Activated CD8-positive, alpha-beta T cell treated with anti-CD3 and anti-CD28 coated beads for 36 hours (primary cell): ENCODE results near the gene ALCAM. TPM values are rescaled to one million over a fixed set of nuclear protein-coding genes. Genes with fewer than 3 reads are reported as not detected.

Experiments
- ATAC-seq: fragments of 200-7000 bp; cut with Tn5 transposase; one replicate; pipeline ENCODE4 v1.10.0; 2021; ENCODE audit warnings: mild to moderate bottlenecking, moderate library complexity
- CTCF ChIA-PET: fragments of 350-600 bp; sonication (Branson Sonifier 250); formaldehyde crosslinking; loops from one replicate; lab custom pipeline; 2021; ENCODE audit warnings: antibody characterized with exemption; lab: Charles Lee
- POLR2A ChIA-PET: fragments of 350-600 bp; sonication (Branson Sonifier 250); formaldehyde crosslinking; loops from one replicate; lab custom pipeline; 2021; ENCODE audit warnings: antibody characterized with exemption; lab: Charles Lee
- DNase-seq: peaks from one replicate; pipeline ENCODE4 v3.0.0-alpha.2; 2020
- H3K27ac Mint-ChIP-seq: one replicate; pipeline ENCODE4 v1.8.0; 2021; ENCODE audit warnings: mild to moderate bottlenecking, mixed read lengths
- H3K27me3 Mint-ChIP-seq: one replicate; pipeline ENCODE4 v1.8.0; 2021; ENCODE audit warnings: mixed read lengths
- H3K36me3 Mint-ChIP-seq: one replicate; pipeline ENCODE4 v1.8.0; 2021; ENCODE audit warnings: low read depth, mixed read lengths
- H3K4me1 Mint-ChIP-seq: one replicate; pipeline ENCODE4 v1.8.0; 2021; ENCODE audit warnings: low read depth, mixed read lengths
- H3K4me3 Mint-ChIP-seq: one replicate; pipeline ENCODE4 v1.8.0; 2021; ENCODE audit warnings: mild to moderate bottlenecking, moderate library complexity, mixed read lengths
- H3K9me3 Mint-ChIP-seq: one replicate; pipeline ENCODE4 v1.8.0; 2021; ENCODE audit warnings: mixed read lengths
- intact Hi-C: fragments of 100-400 bp; cut with micrococcal nuclease; formaldehyde crosslinking; loops from one replicate; pipeline ENCODE4 v1.10.0; 2022
- total RNA-seq, 2 experiments: library from RNA; stranded (reverse); gene quantifications; one replicate each; pipeline ENCODE4 v1.2.3, GENCODE V29; 2021
- TF ChIP-seq, protein P1 (sequence below): fragments of 200-600 bp; IDR thresholded peaks from one replicate; pipeline ENCODE4 v1.8.0; 2022; ENCODE audit warnings: antibody characterized with exemption, mild to moderate bottlenecking

ALCAM gene
- total RNA-seq, 2 experiments from 2014 or later, result 13.9 to 14.5 TPM

DNA sequence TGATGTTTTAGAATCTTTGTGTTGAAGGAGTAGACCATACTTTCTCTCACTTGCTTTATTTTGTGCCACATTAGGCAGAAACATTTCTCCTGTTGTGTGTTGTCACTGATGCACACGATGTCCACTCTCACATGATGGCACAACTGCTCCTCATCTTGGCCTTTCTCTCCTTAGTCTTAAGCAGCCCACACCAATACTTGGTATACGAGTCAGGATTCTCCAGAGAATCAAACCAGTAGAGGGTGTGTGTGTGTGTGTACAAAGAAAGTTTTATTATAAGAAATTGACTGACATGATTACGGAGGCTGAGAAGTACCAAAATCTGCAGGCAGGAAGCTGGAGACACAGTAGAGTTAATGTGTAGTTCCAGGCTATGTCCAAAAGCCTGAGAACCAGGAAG lies 187.1 kb downstream of the ALCAM start:
- ATAC-seq (no peak), DNase-seq (no peak)
- TF ChIP-seq, protein P1, sequence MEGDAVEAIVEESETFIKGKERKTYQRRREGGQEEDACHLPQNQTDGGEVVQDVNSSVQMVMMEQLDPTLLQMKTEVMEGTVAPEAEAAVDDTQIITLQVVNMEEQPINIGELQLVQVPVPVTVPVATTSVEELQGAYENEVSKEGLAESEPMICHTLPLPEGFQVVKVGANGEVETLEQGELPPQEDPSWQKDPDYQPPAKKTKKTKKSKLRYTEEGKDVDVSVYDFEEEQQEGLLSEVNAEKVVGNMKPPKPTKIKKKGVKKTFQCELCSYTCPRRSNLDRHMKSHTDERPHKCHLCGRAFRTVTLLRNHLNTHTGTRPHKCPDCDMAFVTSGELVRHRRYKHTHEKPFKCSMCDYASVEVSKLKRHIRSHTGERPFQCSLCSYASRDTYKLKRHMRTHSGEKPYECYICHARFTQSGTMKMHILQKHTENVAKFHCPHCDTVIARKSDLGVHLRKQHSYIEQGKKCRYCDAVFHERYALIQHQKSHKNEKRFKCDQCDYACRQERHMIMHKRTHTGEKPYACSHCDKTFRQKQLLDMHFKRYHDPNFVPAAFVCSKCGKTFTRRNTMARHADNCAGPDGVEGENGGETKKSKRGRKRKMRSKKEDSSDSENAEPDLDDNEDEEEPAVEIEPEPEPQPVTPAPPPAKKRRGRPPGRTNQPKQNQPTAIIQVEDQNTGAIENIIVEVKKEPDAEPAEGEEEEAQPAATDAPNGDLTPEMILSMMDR, result no peak
- Mint-ChIP-seq H3K36me3 (peaks cover 4% of the 10 kb centered on the region), H3K27me3 (no peaks in the 10 kb centered on the region), H3K27ac (no peak overlapping the region), H3K4me3 (no peak overlapping the region), H3K4me1 (no peaks in the 10 kb centered on the region), H3K9me3 (no peaks in the 10 kb centered on the region)
- ChIA-PET POLR2A (no interaction called here), CTCF (no interaction called here)
- intact Hi-C loops, result no loop called here

DNA sequence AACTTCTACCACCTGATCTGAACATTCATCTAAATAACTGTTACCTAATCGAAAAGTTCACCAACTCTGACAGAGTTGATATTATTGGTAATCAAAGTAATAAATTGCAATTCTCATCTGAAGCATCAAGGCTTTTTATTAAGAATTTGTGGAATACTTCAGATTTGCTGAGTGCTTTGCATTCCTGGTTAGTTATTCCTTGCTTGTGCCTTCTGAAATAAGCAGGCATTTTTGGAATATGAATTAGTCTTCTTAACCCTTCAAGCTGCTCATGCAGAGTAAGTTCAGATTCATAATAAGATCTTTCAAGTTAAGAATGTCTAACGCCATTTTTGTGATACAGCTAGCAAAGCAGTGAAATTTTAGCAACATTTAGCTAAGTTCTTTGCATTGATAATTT lies 188.5 kb downstream of the ALCAM start:
- DNase-seq (no peak), ATAC-seq (no peak)
- ChIA-PET CTCF (no interaction called here), POLR2A (no interaction called here)
- Mint-ChIP-seq H3K4me3 (no peak overlapping the region), H3K27ac (no peak overlapping the region), H3K36me3 (peaks cover 4% of the 10 kb centered on the region), H3K4me1 (no peaks in the 10 kb centered on the region), H3K27me3 (no peaks in the 10 kb centered on the region), H3K9me3 (no peaks in the 10 kb centered on the region)
- TF ChIP-seq, protein P1, result no peak
- intact Hi-C loops, result no loop called here

DNA sequence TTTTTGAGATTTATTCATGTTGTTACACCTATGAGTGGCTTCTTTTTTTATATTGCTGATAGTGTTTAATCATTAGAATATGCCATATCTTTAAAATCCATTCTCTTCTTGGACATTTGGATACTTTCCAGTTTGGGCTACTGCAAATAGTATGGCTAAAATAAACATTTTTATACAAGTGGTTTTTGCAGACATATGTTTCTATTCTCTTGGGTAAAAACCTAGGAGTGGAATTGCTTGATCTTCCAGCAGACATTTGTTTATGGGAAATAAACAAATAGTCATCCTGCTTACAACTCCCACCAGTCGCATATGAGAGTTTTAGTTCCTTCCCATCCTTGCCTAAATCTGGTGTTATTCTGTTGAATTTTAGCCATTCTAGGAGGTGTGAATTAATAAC lies 193.1 kb downstream of the ALCAM start:
- ChIA-PET POLR2A (no interaction called here), CTCF (interaction anchor here (0.6 kb wide), 1 partner anchor 538 kb away, joined by 3 read pairs; no protein-coding TSS in a partner anchor)
- Mint-ChIP-seq H3K4me1 (no peaks in the 10 kb centered on the region), H3K27me3 (no peaks in the 10 kb centered on the region), H3K27ac (no peak overlapping the region), H3K9me3 (no peaks in the 10 kb centered on the region), H3K36me3 (no peaks in the 10 kb centered on the region), H3K4me3 (no peak overlapping the region)
- intact Hi-C loops, result no loop called here
- ATAC-seq (no peak), DNase-seq (no peak)
- TF ChIP-seq, protein P1, result no peak

DNA sequence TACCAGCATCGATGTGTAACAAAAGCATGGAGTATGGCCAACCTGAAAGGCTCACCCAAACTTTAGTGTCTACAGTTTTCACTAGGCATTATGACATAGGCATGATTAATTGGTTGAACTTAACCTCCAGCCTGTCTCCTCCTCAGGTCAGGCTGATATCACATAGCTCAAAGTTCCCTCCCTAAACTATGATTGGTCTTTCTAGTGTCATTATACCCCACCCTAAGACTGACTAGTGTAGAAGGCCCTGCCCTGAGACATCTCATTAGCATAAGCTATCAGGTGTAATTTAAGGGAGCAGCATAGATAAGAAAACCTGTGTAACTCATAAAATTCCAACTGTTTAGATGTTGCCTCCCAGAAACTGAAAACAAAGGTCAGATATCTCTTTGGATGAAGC lies 195.2 kb downstream of the ALCAM start:
- Mint-ChIP-seq H3K4me3 (no peak overlapping the region), H3K27me3 (no peaks in the 10 kb centered on the region), H3K4me1 (no peaks in the 10 kb centered on the region), H3K36me3 (peaks cover 2% of the 10 kb centered on the region), H3K9me3 (peaks cover 4% of the 10 kb centered on the region), H3K27ac (no peak overlapping the region)
- no peak for DNase-seq
- CTCF ChIA-PET, result no interaction called here
- ATAC-seq, result no peak
- POLR2A ChIA-PET, result no interaction called here
- TF ChIP-seq, protein P1, result no peak
- intact Hi-C loops, result no loop called here

DNA sequence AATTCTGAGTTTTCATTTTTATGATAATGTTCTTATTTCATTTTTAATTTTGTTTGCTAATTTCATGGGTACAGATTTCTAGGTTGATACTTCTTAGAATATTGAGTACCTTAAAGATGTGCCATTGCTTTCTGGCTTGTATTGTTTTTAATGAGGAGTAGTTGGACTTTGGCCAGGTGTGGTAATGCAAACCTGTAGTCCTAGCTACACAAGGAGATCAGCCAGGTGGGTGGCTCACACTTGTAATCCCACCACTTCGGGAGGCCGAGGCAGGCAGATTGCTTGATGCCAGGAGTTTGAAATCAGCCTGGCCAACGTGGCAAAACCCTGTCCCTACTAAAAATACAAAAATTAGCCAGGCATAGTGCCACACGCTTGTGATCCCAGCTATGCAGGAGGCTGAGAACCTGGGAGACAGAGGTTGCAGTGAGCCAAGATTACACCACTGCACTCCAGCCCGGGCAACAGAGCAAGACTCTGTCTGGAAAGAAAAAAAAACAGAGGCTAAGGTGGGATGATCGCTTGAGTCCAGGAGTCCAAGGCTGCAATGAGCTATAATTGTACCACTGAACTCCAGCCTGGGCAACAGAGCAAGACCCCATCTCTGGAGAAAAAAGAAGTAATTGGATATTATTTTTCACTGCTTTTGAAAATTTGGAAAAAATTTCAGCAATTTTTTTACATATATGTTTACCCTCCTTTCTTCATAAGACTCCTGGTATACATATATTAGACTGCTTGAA lies 198.0 kb downstream of the ALCAM start:
- POLR2A ChIA-PET, result no interaction called here

More for the DNA sequence above, 198.0 kb downstream of the ALCAM start:
- ATAC-seq (no peak), DNase-seq (no peak)
- peaks cover 2% of the 10 kb centered on the region for H3K36me3 Mint-ChIP-seq
- H3K9me3 Mint-ChIP-seq, result peaks cover 4% of the 10 kb centered on the region
- no peak overlapping the region for H3K4me3 Mint-ChIP-seq
- H3K4me1 Mint-ChIP-seq, result no peaks in the 10 kb centered on the region
- no peaks in the 10 kb centered on the region for H3K27me3 Mint-ChIP-seq
- intact Hi-C loops, result no loop called here
- no peak overlapping the region for H3K27ac Mint-ChIP-seq
- CTCF ChIA-PET, result no interaction called here
- TF ChIP-seq, protein P1, result no peak
